ENCODE results near the gene PLA2G2C.

The PLA2G2C gene

GRCh38 chr1:20209471-20209870 lies 23.2 kb upstream of the PLA2G2C start:
- H3K27me3 ChIP-seq (ENCODE audit: insufficient read depth, poor library complexity, severe bottlenecking): no peaks in the 10 kb centered on the region
- H3K4me1 ChIP-seq (ENCODE audit: insufficient read depth, poor library complexity, severe bottlenecking): peaks cover 36% of the 10 kb centered on the region
- H3K27ac ChIP-seq (ENCODE audit: poor library complexity, severe bottlenecking): no peak overlapping the region
- no peaks in the 10 kb centered on the region for H3K9me3 ChIP-seq (ENCODE audit: severe bottlenecking)
- no peak for DNase-seq (ENCODE audit: low spot score)
- ATAC-seq (ENCODE audit: low read depth): no peak
- no peak for TF ChIP-seq CTCF (IDR thresholded peaks at IDR 0.05; ENCODE audit: poor library complexity, severe bottlenecking)
- no peak overlapping the region for H3K4me3 ChIP-seq (ENCODE audit: severe bottlenecking)
- H3K36me3 ChIP-seq (ENCODE audit: low read depth): no peaks in the 10 kb centered on the region

DNA sequence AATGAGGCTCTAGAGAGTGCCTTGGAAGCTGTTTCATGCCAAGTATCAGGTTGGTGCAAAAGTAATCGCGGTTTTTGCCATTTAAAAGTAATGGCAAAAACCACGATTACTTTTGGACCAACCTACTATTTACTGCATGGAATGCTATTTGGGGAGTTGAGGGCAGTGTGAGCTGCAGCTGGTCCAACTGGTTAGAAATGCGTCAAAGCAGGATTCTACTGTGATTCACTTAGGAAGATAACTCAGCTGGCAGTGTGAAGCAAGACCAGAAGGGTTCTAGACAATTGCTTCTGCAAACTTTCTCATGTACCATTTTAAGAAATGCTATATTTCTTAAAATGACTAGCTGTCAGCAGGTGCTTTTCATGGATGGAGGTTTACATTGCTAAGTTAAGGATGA lies 21.2 kb upstream of the PLA2G2C start:
- H3K27me3 ChIP-seq (ENCODE audit: insufficient read depth, poor library complexity, severe bottlenecking): no peaks in the 10 kb centered on the region

DNA sequence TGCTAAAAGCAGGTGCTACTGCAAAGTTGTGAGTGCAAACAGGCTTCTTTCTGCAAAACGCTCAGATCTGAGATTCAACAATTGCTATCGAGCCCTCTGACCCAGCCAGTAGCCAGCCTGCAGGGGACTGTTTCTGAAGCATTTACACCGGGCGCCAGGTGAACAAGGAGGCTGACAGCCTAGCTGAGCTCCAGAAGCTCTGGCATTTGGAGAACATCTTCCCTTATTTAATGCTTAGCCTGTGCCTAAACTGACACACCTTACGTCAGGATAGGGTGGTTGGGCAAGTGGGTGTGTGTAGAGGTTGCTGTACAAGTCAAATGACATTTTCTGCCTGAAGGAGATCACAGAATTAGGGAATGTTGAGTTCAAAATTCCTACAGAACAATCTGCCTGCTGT lies 15.8 kb upstream of the PLA2G2C start:
- DNase-seq (ENCODE audit: low spot score): no peak
- Histone ChIP-seq H3K27ac (ENCODE audit: poor library complexity, severe bottlenecking) (no peak overlapping the region), H3K36me3 (ENCODE audit: low read depth) (no peaks in the 10 kb centered on the region), H3K27me3 (ENCODE audit: insufficient read depth, poor library complexity, severe bottlenecking) (no peaks in the 10 kb centered on the region), H3K4me3 (ENCODE audit: severe bottlenecking) (no peak overlapping the region), H3K9me3 (ENCODE audit: severe bottlenecking) (no peaks in the 10 kb centered on the region), H3K4me1 (ENCODE audit: insufficient read depth, poor library complexity, severe bottlenecking) (peaks cover under 1% of the 10 kb centered on the region)
- no peak for ATAC-seq (ENCODE audit: low read depth)
- no peak for TF ChIP-seq CTCF (IDR thresholded peaks at IDR 0.05; ENCODE audit: poor library complexity, severe bottlenecking)

More for the DNA sequence above, 21.2 kb upstream of the PLA2G2C start:
- no peak for ATAC-seq (ENCODE audit: low read depth)
- Histone ChIP-seq H3K36me3 (ENCODE audit: low read depth) (no peaks in the 10 kb centered on the region), H3K4me3 (ENCODE audit: severe bottlenecking) (no peak overlapping the region), H3K9me3 (ENCODE audit: severe bottlenecking) (no peaks in the 10 kb centered on the region), H3K4me1 (ENCODE audit: insufficient read depth, poor library complexity, severe bottlenecking) (peaks cover 25% of the 10 kb centered on the region), H3K27ac (ENCODE audit: poor library complexity, severe bottlenecking) (no peak overlapping the region)
- no peak for DNase-seq (ENCODE audit: low spot score)
- no peak for TF ChIP-seq CTCF (IDR thresholded peaks at IDR 0.05; ENCODE audit: poor library complexity, severe bottlenecking)

GRCh38 chr1:20200966-20201365 lies 14.6 kb upstream of the PLA2G2C start:
- no peaks in the 10 kb centered on the region for H3K36me3 ChIP-seq (ENCODE audit: low read depth)
- H3K27me3 ChIP-seq (ENCODE audit: insufficient read depth, poor library complexity, severe bottlenecking): no peaks in the 10 kb centered on the region
- H3K27ac ChIP-seq (ENCODE audit: poor library complexity, severe bottlenecking): no peak overlapping the region
- TF ChIP-seq CTCF (IDR thresholded peaks at IDR 0.05; ENCODE audit: poor library complexity, severe bottlenecking): no peak
- no peaks in the 10 kb centered on the region for H3K4me1 ChIP-seq (ENCODE audit: insufficient read depth, poor library complexity, severe bottlenecking)
- ATAC-seq (ENCODE audit: low read depth) (no peak), DNase-seq (ENCODE audit: low spot score) (no peak)
- H3K4me3 ChIP-seq (ENCODE audit: severe bottlenecking): no peak overlapping the region
- no peaks in the 10 kb centered on the region for H3K9me3 ChIP-seq (ENCODE audit: severe bottlenecking)

- no peak for TF ChIP-seq CTCF (IDR thresholded peaks at IDR 0.05; ENCODE audit: poor library complexity, severe bottlenecking)
- no peaks in the 10 kb centered on the region for H3K4me1 ChIP-seq (ENCODE audit: insufficient read depth, poor library complexity, severe bottlenecking)
- H3K4me3 ChIP-seq (ENCODE audit: severe bottlenecking): no peak overlapping the region
- H3K9me3 ChIP-seq (ENCODE audit: severe bottlenecking): no peaks in the 10 kb centered on the region
- DNase-seq (ENCODE audit: low spot score) (no peak), ATAC-seq (ENCODE audit: low read depth) (no peak)
- no peak overlapping the region for H3K27ac ChIP-seq (ENCODE audit: poor library complexity, severe bottlenecking)
- H3K36me3 ChIP-seq (ENCODE audit: low read depth): no peaks in the 10 kb centered on the region
- H3K27me3 ChIP-seq (ENCODE audit: insufficient read depth, poor library complexity, severe bottlenecking): no peaks in the 10 kb centered on the region
Observed at GRCh38 chr1:20199840-20200239, 13.5 kb upstream of the PLA2G2C start.
